Activated T-cell treated with anti-CD3 and anti-CD28 coated beads, Interleukin-2, amount 50 U/mL, for 72 hours (primary cell): Measurements from ENCODE around the gene FAM241B. TPM values are rescaled to one million over a fixed set of nuclear protein-coding genes. Genes with fewer than 3 reads are reported as not detected.

Experiments used
- ATAC-seq, 2 donors: fragments of 150-1000 bp; cut with Tn5 transposase; replicated peaks in 1 of 2; 2 replicates each; pipeline ENCODE4 v1.10.0; 2021; ENCODE audit warnings: moderate library complexity in 2 of 2, mild to moderate bottlenecking in 1 of 2
- DNase-seq, 2 donors: peaks; one replicate each; pipeline ENCODE4 v3.0.0; 2021 to 2022; ENCODE audit warnings: mixed read lengths in 1 of 2
- H3K27ac Mint-ChIP-seq: one replicate; pipeline ENCODE4 v1.8.0; 2022; ENCODE audit warnings: mild to moderate bottlenecking, moderate library complexity, mixed read lengths
- H3K27me3 Mint-ChIP-seq: one replicate; pipeline ENCODE4 v1.8.0; 2022; ENCODE audit warnings: low read depth, mixed read lengths
- H3K36me3 Mint-ChIP-seq, 2 donors: one replicate each; pipeline ENCODE4 v1.8.0; 2022; ENCODE audit warnings: mixed read lengths in 2 of 2, mild to moderate bottlenecking in 1 of 2; ENCODE audit not compliant: insufficient read depth in 2 of 2
- H3K4me1 Mint-ChIP-seq: one replicate; pipeline ENCODE4 v1.8.0; 2022; ENCODE audit warnings: low read depth, mixed read lengths
- H3K4me3 Mint-ChIP-seq, 2 donors: one replicate each; pipeline ENCODE4 v1.8.0; 2022; ENCODE audit warnings: mild to moderate bottlenecking in 2 of 2, mixed read lengths in 2 of 2, moderate library complexity in 2 of 2
- H3K9me3 Mint-ChIP-seq, 2 donors: one replicate each; pipeline ENCODE4 v1.8.0; 2022; ENCODE audit warnings: mixed read lengths in 2 of 2
- total RNA-seq, 2 donors: library from RNA; stranded (reverse); gene quantifications; one replicate each; pipeline ENCODE4 v1.2.3, GENCODE V29; 2022

FAM241B gene
- total RNA-seq, 2 donors from 2014 or later, result 10.9 to 11.8 TPM

GRCh38 chr10:69647126-69647525 is 17.1 kb downstream of the FAM241B start:
- Mint-ChIP-seq H3K27me3 (no peaks in the 10 kb centered on the region), H3K4me3 (no peak overlapping the region), H3K36me3 (no peaks in the 10 kb centered on the region), H3K9me3 (no peaks in the 10 kb centered on the region), H3K27ac (no peak overlapping the region), H3K4me1 (peaks cover 7% of the 10 kb centered on the region)
- ATAC-seq (no peak), DNase-seq (no peak)

- ATAC-seq (no peak), DNase-seq (no peak)
- no peaks in the 10 kb centered on the region for H3K9me3 Mint-ChIP-seq
- H3K4me3 Mint-ChIP-seq, result no peak overlapping the region
- peaks cover 7% of the 10 kb centered on the region for H3K4me1 Mint-ChIP-seq
- H3K27ac Mint-ChIP-seq, result no peak overlapping the region
- H3K36me3 Mint-ChIP-seq, result no peaks in the 10 kb centered on the region
- H3K27me3 Mint-ChIP-seq, result no peaks in the 10 kb centered on the region
These were observed 17.8 kb downstream of the FAM241B start for GRCh38 chr10:69647819-69648218.

GRCh38 chr10:69648461-69648860 is 18.4 kb downstream of the FAM241B start:
- H3K9me3 Mint-ChIP-seq, result no peaks in the 10 kb centered on the region
- H3K4me3 Mint-ChIP-seq, result no peak overlapping the region
- ATAC-seq (no peak), DNase-seq (no peak)
- H3K36me3 Mint-ChIP-seq, result no peaks in the 10 kb centered on the region
- H3K27me3 Mint-ChIP-seq, result no peaks in the 10 kb centered on the region
- H3K4me1 Mint-ChIP-seq, result peaks cover 7% of the 10 kb centered on the region
- H3K27ac Mint-ChIP-seq, result no peak overlapping the region

GRCh38 chr10:69649786-69650550 is 19.9 kb downstream of the FAM241B start:
- Mint-ChIP-seq H3K27ac (no peak overlapping the region), H3K4me3 (no peak overlapping the region), H3K4me1 (peaks cover 7% of the 10 kb centered on the region), H3K27me3 (no peaks in the 10 kb centered on the region), H3K36me3 (no peaks in the 10 kb centered on the region), H3K9me3 (no peaks in the 10 kb centered on the region)
- DNase-seq (no peak), ATAC-seq (no peak)

GRCh38 chr10:69650589-69651261 is 20.7 kb downstream of the FAM241B start:
- ATAC-seq (no peak), DNase-seq (no peak)
- Mint-ChIP-seq H3K4me3 (no peak overlapping the region), H3K36me3 (no peaks in the 10 kb centered on the region), H3K9me3 (no peaks in the 10 kb centered on the region), H3K27me3 (no peaks in the 10 kb centered on the region), H3K27ac (no peak overlapping the region), H3K4me1 (peaks cover 7% of the 10 kb centered on the region)

- Mint-ChIP-seq H3K27me3 (no peaks in the 10 kb centered on the region), H3K27ac (no peak overlapping the region), H3K4me3 (no peak overlapping the region), H3K4me1 (peaks cover 7% of the 10 kb centered on the region), H3K9me3 (no peaks in the 10 kb centered on the region), H3K36me3 (no peaks in the 10 kb centered on the region)
- DNase-seq (no peak), ATAC-seq (no peak)
These were observed 21.3 kb downstream of the FAM241B start for GRCh38 chr10:69651362-69651761.

GRCh38 chr10:69652111-69652856 is 22.2 kb downstream of the FAM241B start:
- H3K27me3 Mint-ChIP-seq, result peaks cover 1% of the 10 kb centered on the region
- no peak for ATAC-seq
- no peak overlapping the region for H3K27ac Mint-ChIP-seq

GRCh38 chr10:69652857-69653199 is 22.8 kb downstream of the FAM241B start:
- no peak overlapping the region for H3K4me3 Mint-ChIP-seq

More at GRCh38 chr10:69652111-69652856, 22.2 kb downstream of the FAM241B start:
- H3K36me3 Mint-ChIP-seq, result no peaks in the 10 kb centered on the region
- H3K9me3 Mint-ChIP-seq, result no peaks in the 10 kb centered on the region
- no peak overlapping the region for H3K4me3 Mint-ChIP-seq
- H3K4me1 Mint-ChIP-seq, result peaks cover 7% of the 10 kb centered on the region
- no peak for DNase-seq

GRCh38 chr10:69653561-69653960 is 23.5 kb downstream of the FAM241B start:
- peaks cover 6% of the 10 kb centered on the region for H3K27me3 Mint-ChIP-seq
- no peak for ATAC-seq
- no peak overlapping the region for H3K27ac Mint-ChIP-seq
- no peaks in the 10 kb centered on the region for H3K9me3 Mint-ChIP-seq
- no peak for DNase-seq
- H3K4me1 Mint-ChIP-seq, result peaks cover 7% of the 10 kb centered on the region
- H3K36me3 Mint-ChIP-seq, result no peaks in the 10 kb centered on the region
- no peak overlapping the region for H3K4me3 Mint-ChIP-seq

More at GRCh38 chr10:69652857-69653199, 22.8 kb downstream of the FAM241B start:
- no peak for DNase-seq
- Mint-ChIP-seq H3K9me3 (no peaks in the 10 kb centered on the region), H3K27me3 (peaks cover 6% of the 10 kb centered on the region), H3K36me3 (no peaks in the 10 kb centered on the region), H3K27ac (no peak overlapping the region), H3K4me1 (peaks cover 7% of the 10 kb centered on the region)
- ATAC-seq, result no peak

- H3K27me3 Mint-ChIP-seq, result peaks cover 11% of the 10 kb centered on the region
- no peaks in the 10 kb centered on the region for H3K36me3 Mint-ChIP-seq
- ATAC-seq (no peak), DNase-seq (no peak)
- no peak overlapping the region for H3K4me3 Mint-ChIP-seq
- H3K27ac Mint-ChIP-seq, result no peak overlapping the region
- peaks cover 7% of the 10 kb centered on the region for H3K4me1 Mint-ChIP-seq
- no peaks in the 10 kb centered on the region for H3K9me3 Mint-ChIP-seq
These were observed 25.2 kb downstream of the FAM241B start for GRCh38 chr10:69655124-69655867.

- no peak for ATAC-seq
- Mint-ChIP-seq H3K4me1 (peaks cover 1% of the 10 kb centered on the region), H3K36me3 (no peaks in the 10 kb centered on the region), H3K4me3 (no peak overlapping the region), H3K9me3 (no peaks in the 10 kb centered on the region), H3K27ac (no peak overlapping the region), H3K27me3 (peaks cover 11% of the 10 kb centered on the region)
- DNase-seq, result no peak
These were observed 26.0 kb downstream of the FAM241B start for GRCh38 chr10:69655868-69656555.

GRCh38 chr10:69656742-69657269 is 26.8 kb downstream of the FAM241B start:
- H3K27me3 Mint-ChIP-seq, result peaks cover 11% of the 10 kb centered on the region
- H3K27ac Mint-ChIP-seq, result no peak overlapping the region
- ATAC-seq (no peak), DNase-seq (no peak)
- H3K9me3 Mint-ChIP-seq, result no peaks in the 10 kb centered on the region
- no peaks in the 10 kb centered on the region for H3K36me3 Mint-ChIP-seq
- no peak overlapping the region for H3K4me3 Mint-ChIP-seq
- H3K4me1 Mint-ChIP-seq, result no peaks in the 10 kb centered on the region
